GM18507 (cell line): ENCODE measurements around the gene ARHGAP24.
"Not testable (repeated sequence)": the region's sequence is repeated elsewhere in the genome, so short reads cannot be mapped to it uniquely, and the experiment has no call there.

Experiments
- DNase-seq: peaks from one replicate; pipeline ENCODE4 v3.0.0; 2011; ENCODE audit warnings: low read depth; ENCODE audit not compliant: insufficient read length; ENCODE audit errors: extremely low spot score
- FAIRE-seq: peaks from 2 replicates; lab custom pipeline; 2011; peaks lifted over from hg19 to GRCh38; lab: Jason Lieb, UNC

The ARHGAP24 gene

DNA sequence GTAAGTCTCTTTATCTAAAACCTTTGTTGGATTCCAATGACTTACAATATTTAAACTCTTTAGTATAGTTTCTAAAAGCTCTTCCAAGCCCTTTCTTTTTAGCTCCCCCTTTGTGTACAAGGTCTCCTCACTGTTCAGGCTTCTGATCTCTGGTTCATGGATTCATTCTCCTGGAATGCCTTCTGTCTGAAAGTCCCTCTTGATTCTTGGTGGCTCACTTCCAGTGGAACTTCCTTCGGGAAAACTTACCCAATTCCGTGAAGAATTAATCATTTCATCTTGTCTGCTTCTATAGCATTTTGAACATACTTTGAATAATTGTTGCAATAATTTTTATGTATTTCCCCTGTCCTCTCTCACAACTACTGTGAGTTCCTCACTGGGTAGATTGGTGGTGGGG lies 3.6 kb downstream of the ARHGAP24 start:
- DNase-seq, result no peak
- no peak for FAIRE-seq

DNA sequence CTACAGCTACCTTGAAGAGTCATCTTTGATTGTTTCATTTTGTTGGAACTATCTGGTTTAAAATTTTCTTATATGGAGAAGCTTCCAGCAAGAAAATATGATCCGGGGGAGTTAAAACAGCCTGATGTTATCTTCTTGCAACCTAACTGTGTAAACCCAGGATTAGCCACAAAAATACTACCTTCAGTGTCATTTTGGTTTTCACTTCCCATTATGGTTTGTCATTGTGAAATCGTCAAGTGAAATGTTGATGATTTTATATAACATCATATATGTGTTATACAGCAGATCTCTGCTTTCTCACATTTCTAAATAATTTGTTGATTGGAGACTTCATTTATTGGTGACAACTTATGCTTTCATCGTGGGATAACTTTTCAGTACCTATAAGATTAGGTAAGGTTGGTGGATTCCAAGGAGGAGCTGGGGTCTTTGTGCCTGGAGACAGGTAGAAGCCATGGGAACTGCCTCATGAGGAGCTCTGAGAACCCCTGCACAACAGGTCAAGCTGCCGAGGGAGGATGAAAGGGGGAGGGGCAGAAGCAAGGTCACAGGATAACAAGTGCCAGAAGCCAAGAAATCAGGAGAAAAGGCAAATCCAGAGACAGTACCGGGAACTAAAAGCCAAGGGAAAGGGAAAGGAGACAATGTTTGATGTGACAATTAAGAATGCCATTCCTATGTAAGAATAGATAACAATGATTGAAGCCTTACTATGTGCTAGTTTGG lies 7.2 kb downstream of the ARHGAP24 start:
- no peak for DNase-seq
- FAIRE-seq, result peak; percentile 47

DNA sequence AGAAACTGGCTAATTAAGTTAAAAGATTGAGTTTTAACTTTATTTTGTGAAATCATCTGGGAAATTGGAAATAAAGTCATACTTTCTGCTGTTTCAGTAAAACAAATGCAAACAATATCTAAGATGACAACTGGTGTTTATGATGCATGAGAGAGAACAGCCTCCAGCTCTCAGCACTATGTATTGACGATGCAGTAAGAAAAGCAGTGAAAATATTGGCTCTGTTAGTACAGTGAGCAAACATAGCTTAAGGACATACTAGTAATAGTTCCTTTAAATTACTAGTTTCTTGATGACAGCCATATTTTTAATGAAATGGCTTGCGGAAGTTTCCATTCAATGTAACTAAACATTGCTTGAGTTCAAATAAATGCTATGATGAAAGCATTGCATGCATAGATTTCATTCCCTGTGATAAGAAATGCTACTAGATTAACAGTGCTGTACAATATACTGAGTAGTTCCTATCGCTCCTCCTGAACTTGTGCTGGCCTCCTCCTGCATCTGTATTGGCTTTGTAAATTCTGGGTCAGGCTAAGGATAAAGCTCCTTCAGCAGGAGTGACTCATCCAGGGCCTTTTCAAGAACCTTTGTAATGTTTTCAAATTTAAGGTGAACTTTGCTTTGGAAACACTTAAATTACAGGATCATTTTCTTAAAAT lies 11.6 kb downstream of the ARHGAP24 start:
- no peak for FAIRE-seq
- no peak for DNase-seq

DNA sequence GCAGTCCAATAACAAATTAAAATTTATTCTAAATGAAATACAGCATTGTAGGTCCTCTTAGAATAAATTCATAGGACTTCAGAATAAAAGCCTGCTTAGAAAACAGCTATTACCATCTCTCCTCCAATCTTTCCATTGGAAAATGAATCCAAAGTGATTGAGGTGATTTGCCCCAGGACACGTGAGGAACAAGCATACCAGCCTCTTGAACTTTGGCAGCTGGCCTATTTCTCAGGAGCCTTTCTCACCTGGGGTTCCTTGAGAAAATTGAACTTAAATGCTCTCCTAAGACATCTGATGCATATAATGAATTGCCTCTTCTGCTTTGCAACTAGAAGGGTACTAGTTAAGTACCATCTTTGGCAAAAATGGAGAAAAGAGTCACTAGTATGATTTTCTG lies 13.5 kb downstream of the ARHGAP24 start:
- no peak for FAIRE-seq
- no peak for DNase-seq

DNA sequence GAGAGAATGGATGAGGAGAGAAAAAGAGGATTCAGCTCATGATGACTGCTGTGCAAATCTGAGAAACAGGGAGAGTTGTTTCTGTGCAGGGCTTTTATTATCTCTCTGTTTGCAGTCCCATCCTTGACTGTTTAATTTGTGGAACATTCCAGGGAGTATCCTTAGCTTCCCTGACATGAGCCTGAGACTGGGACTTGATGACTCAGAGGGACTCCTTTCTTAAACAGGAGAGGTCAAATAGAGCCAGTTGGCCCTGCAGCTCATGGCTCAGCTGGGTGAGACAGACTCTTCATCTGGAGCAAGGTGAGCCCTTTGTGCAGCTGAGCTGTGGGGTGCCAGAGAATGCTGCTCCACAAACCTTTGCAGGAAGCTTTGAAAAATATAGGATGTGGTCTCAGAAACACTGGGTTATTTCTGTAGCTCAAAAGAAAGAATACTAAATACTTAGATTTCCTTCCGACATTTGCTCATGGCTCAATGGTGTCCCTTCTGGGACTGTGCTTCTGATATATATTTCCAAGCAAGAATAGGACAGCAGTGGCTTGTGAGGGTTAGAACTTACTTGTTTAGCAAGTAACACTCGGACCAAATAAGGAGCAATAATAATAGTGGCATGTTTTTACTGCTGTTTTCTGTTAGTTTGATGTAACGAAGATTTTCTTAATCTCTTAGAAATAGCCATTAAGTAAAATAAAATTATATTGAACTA lies 14.5 kb downstream of the ARHGAP24 start:
- FAIRE-seq (no peak), DNase-seq (no peak)

DNA sequence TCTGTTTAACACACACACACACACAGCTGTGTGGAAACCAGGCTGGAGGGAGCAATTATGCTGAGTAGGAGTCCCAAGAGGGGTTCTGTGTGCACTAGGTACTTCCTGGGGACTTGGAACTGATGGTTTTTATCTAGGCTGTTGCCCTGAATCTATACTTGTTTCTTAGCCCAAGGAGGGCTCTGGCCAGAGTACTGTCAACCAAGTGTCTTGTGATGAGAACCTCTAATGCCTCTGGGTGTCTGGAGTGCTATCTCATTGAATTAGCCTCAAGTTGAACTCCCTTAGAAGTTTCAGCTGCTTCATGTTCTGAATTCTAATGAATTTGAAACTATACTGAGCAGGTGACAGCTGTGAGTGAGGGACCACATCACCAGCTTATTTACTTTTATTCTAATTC lies 16.6 kb downstream of the ARHGAP24 start:
- no peak for DNase-seq
- FAIRE-seq, result no peak

DNA sequence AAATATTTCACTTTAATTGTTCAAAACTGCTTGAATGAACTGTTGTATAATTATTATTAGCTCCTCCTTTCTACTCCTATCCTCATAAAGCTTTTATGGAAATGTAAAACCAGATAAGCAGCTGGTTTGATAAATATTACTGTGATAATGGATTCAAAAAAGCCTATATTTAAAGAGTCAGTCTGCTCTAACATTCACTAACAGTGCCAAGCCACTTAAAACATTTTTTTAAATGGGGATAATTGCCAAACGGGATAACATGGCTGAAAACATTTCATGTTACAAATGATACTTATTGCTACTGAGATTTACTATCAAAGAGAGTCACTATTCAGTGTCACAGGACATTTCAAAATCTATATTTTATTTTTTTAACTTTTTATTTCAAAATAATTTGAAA lies 17.4 kb downstream of the ARHGAP24 start:
- no peak for FAIRE-seq

DNA sequence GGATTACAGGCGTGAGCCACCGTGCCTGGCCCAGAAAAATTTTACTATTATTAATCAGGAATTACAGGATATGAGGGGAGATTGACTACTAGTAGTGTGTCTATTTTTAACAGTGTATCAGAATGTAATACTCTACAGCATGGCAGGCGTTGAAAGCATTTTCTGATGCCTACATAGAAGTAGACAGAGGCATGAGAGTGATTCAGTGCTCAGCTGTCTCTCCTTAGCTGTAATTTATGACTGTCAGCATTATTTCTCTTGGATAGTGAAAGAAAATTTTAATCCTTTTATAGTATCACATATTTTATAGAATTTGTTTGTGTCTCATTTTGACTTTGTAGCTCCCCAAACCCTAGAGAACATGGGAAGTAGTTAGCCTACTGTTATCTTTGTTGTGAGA lies 20.7 kb downstream of the ARHGAP24 start:
- FAIRE-seq, result no peak

More for the DNA sequence above, 17.4 kb downstream of the ARHGAP24 start:
- DNase-seq, result no peak

DNA sequence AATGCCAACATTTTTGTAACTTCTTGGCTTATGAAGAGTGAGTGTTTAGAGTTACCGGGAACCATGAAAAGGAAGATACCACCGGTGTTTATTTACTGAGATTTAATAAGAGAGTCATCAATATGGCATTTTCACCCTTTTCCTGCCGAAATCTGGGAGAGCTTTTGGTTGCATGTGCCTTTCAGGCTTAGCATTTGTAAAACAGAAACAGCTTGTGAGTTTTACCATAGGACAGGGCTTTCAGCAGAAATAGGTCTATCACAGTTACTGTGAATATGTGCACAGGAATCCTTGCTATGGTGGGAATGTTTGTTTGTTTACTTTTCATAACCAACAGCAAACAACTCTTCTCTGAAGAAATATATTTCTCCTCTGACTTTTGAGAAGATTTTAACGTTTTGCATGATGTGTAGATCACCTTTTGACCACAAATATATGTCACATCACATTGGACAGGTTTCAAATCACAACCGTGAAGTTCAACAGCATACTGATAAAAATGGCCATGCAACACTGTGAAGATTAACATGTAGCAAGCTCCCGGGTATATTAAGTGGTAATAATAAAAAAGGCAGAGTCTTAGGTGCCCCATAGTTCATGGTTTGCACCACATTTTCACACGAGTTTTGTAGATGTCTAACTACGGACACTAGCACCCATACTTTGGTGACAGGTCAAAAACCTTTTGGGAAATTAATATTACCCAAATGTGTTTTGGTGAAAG lies 21.3 kb downstream of the ARHGAP24 start:
- FAIRE-seq, result no peak
- no peak for DNase-seq

More for the DNA sequence above, 20.7 kb downstream of the ARHGAP24 start:
- DNase-seq, result no peak

DNA sequence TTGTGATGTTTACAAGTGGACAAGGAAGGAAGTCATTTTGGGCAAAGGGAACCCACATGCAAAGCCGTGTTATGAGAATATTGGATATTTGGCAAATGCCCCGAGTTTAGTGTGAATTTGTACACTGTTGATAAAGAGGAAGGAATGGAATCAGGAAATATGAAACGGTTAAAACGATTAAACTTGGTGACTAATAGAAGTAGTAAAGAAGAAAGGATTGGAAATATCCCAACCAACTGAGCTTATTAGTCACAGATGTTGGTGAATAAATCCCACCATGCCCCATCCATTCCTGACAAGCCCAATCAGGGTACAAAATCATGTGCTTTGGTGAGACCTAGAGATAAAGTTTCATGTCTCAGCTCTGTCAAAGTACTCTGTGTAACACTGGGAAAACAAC lies 22.0 kb downstream of the ARHGAP24 start:
- FAIRE-seq, result no peak

DNA sequence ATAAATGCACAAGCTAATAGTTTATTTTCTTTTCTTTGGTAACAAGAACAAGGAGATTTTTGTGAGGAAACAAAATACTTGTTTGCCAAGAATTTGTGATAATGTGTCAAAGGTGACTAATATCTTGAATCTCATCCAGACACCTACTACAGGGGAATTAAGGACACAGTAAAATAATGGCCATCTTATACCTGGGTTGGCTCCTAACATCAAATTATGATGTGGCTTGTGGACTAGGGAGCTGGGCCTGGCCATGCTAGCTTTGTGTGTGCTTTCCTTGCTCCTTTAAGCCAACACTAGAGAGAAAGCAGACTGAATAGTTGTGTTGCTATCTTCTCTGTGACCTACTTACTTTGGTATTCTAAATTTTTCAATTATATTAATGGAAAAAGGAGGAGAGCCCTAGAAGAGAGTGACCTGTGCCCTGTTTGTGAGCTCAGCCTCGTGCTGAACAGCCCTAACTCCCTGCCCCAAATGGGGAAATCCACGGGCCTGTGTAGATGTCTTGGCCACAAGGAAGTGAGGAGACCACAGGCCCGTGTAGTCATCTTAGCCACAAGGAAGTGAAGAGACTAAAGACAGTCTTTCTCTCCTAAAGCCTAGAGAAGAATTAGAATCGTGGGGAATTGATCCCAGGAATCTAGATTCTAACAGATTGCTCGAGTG lies 23.3 kb downstream of the ARHGAP24 start:
- DNase-seq (no peak), FAIRE-seq (peak; percentile 72)

More for the DNA sequence above, 22.0 kb downstream of the ARHGAP24 start:
- no peak for DNase-seq

DNA sequence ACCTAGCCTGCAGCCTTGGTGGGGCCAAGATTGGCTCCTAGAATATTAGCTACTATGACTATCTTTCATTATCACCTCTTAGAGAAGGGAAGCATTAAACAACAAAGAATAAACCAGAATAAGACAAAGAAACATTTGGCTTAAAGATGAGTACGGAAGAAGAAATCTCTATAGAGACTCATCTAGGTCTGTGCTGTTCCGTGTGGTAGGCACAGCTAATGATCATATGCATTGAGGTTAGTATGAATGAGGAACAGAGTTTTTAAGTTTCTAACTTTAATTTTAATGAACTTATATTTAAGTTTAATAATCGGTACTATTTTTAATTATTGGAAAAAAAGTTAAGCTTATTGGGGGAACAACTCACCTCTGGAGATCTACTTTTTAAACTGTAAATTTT lies 24.6 kb downstream of the ARHGAP24 start:
- FAIRE-seq, result no peak

DNA sequence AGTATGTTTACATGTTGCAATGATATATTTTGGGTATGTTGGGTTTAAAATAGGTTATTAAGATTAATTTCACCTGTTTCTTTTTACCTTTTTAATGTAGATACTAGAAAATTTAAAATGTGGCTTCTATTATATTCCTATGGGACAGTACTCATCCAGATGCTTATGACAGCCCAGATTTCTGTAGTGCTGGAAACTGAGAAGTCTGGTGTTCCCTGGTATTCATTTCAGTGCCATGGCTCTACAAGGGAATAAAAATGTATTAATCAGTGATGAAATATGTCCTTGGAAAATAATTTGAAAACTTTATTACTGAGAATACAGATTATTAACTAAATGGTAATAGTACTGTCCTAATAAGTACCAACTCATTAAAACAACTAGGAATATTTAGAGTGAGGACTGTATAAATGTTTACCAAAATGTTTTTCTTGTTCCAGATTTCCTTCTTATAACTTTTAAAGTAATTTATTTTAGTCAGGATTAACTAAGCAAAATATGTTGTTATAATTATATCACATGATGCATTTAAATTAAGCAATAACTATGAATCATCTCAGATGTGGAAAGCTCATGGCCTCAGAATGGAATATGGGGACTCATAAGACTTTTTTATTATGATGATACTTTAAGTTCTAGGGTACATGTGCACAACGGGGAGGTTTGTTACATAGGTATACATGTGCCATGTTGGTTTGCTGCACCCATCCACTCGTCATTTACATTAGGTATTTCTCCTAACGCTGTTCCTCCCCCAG lies 25.3 kb downstream of the ARHGAP24 start:
- FAIRE-seq, result no peak
- DNase-seq, result no peak

More for the DNA sequence above, 24.6 kb downstream of the ARHGAP24 start:
- no peak for DNase-seq

DNA sequence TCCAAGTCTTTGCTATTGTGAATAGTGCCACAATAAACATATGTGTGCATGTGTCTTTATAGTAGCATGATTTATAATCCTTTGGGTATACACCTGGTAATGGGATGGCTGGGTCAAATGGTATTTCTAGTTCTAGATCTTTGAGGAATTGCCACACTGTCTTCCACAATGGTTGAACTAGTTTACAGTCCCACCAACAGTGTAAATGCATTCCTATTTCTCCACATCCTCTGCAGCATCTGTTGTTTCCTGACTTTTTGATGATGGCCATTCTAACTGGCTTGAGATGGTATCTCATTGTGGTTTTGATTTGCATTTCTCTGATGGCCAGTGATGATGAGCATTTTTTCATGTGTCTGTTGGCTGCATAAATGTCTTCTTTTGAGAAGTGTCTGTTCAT lies 26.2 kb downstream of the ARHGAP24 start:
- not testable (repeated sequence) for DNase-seq, FAIRE-seq

DNA sequence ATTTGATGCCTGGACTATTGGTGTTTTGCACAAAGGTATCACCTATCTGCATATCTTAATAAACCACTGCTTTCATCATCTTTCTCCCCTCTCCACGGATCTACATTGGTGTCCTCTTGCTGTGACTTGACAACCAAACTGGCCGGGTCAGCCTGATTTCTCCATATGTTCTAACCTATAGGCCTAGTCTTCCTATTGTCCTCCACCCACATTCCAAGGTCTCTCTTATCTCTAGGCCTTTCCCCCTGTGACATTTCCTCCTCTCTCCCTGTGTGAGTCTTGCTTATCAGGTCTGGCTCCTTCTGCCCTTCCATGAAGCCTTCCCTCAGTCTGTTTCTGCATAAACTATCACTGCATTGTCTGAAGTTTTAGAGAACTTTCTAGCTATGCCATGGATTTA lies 33.7 kb downstream of the ARHGAP24 start:
- no peak for FAIRE-seq
- DNase-seq, result no peak

DNA sequence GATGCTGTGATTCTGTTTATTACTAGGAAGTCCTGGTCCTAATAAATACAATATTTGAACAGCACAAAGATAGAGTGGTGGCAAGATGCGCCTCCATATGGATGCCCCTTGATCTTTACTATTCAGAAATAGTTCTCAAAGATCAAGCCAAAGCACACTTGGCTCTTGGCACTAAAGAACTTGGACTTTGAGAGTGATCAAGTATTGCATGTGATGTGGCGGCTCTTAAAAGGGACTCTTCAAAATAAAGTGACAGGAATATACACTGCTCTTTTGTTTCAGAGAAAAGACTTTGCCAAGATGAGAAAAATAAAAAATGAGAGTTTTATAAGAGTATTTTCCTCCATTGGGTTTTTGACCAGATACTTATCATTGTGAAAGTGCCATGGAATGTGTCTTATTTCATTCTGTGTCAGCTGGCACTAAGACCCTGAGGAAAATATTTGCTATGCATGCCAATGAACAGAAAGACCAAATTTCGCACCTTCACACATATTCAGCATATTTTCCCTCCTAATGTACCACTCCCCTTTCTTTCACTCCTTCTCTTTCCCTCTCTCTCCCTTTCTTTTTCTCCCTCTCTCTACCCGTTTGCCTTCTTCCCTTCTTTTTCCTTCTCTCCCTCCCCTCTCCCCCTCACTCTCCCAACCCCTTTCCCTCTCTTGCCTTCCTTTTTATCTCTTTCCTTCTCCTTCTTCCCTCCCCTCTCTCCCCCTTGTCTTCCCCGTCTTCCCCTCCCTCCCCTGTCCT lies 35.1 kb downstream of the ARHGAP24 start:
- no peak for FAIRE-seq
- DNase-seq, result no peak

DNA sequence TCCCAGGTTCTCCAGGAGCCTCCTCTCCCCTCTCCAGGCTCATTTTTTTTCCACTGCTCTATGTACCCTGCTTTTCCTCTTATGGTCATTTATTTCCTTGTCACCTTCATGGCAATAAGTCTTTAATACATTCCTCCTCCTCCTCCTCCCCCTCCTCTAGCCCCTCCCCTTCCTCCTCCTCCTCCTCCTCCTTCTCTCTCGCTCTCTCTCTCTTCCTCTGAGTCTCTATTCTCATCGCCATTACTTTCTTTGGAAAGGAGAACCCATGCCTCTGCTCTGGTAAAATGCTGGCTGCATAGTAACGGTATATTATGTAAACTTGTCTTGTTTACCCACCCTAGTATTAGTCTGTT lies 35.7 kb downstream of the ARHGAP24 start:
- FAIRE-seq (no peak), DNase-seq (no peak)
